Thyroid gland (tissue), 4 donors: ENCODE measurements around the gene USP11.

Experiments
- CTCF ChIP-seq, 6 experiments: fragments of 200-600 bp in 3 of 6; fragments of 450-650 bp in 3 of 6; sonication (generic) in 3 of 6; IDR thresholded peaks; one replicate each; pipeline ENCODE4 v1.5.1; 2016 to 2019; ENCODE audit warnings: antibody characterized with exemption in 6 of 6, mild to moderate bottlenecking in 2 of 6, inconsistent platforms in 1 of 6, moderate library complexity in 1 of 6
- POLR2A ChIP-seq, 2 donors: fragments of 450-650 bp; IDR thresholded peaks; one replicate each; pipeline ENCODE4 v1.6.1; 2017; ENCODE audit warnings: antibody characterized with exemption in 2 of 2, mild to moderate bottlenecking in 2 of 2, moderate library complexity in 1 of 2

- TF ChIP-seq CTCF (IDR thresholded peaks at IDR 0.05) (no peak), POLR2A (IDR thresholded peaks at IDR 0.05) (no peak)
Observed at GRCh38 chrX:47191806-47192401, 40.9 kb upstream of the USP11 start.
